Endometrium (tissue), 2 donors: ENCODE data around the gene PLCD3.

Source experiments
- FAIRE-seq: peaks from 2 replicates; lab custom pipeline; 2012; peaks lifted over from hg19 to GRCh38; lab: Jason Lieb, UNC
- donor health status: control.
- donor health status: control.

The PLCD3 gene

DNA sequence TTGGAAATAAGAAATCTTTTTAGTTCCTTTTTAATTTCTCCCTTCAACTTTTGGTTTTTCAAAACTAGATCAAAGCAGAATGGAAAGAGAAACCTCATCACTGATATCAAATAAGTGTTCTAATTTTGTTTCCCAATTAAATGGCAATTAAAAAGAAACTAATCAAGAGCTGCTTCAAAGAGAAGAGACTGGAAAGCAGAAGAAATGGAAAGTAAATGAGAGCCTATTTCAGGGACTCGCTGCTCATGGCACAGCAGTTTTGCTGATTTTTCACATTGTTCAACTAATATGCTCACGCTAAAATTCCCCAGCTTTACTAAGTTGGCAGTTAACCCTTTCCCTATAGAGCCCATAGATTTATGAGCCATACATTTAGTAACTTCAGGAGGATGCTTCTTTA, 64.7 kb downstream of the PLCD3 start:
- FAIRE-seq = no peak

- FAIRE-seq = no peak
These were observed 69.1 kb downstream of the PLCD3 start for GRCh38 chr17:45063198-45063597.

DNA sequence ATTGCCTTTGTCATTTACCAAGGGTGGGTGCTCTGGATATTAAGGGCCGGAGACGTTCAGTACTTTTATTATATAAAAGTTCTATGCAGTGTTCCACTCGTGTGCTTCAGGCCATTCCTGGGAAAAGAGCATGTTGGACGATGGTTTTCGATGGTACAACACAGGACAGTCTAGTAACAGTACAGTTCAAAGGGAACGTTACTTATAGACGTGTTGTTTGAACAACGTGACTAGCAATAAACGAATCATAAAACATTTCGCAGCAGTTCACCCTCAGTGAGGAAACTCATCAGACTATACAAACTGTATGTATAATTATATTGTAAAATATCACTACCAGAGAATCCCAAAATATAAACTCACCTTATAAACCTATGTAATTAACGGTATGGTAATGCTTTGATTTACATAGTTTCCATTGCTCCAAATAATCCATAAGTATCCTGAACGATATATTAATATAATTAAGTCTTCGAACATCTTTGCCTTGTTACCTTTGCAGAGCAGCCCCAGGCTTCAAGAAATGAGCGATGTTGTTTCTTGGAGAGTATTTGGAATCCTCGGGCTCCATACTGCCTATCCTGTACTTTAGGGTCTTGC, 70.6 kb downstream of the PLCD3 start:
- no peak for FAIRE-seq

DNA sequence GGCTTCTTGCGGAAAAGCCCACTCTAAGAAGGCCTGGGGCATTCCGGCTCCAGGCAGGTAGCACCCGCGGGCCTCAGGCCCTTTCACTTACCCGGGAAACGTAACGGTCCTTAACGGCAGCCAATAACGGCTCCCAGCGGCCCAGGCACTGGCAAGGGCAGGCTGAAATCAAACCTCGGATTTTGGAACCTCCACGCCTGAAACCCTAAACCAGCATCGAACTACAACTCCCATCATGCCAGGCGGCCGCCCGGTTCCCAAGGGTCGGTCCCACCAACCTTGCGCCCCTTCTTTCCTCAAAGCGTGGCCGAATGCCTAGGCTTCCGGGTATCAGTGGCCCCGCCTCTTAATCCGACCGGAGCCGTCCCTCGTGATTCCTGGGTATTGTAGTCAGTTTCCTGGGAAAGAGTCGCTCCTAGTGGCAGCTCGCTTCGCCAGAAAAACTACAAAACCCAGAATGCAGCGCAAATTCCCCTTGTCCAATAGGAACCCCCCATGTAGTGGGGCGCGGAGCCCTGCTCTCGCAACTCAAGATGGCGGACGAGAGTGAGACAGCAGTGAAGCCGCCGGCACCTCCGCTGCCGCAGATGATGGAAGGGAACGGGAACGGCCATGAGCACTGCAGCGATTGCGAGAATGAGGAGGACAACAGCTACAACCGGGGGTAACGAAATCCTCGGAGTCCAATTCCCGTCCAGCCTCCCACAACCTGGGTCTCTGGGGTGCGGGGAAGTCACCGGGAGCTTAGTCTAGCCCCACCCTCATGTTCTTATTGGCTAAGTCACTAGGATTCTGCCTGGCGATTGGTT, 71.3 kb downstream of the PLCD3 start, which contains the start of gene NMT1:
Gene NMT1 (plus strand): TSS at position 521 of the 809 bp plus-strand sequence. CDS start 13 bp downstream, at position 534.
- peak; percentile 96 for FAIRE-seq

- no peak for FAIRE-seq
These were observed 71.9 kb downstream of the PLCD3 start for GRCh38 chr17:45060382-45060796.
